GM06990 (cell line): ENCODE measurements around the gene DOLPP1.

Experiments used
- DNase-seq: peaks from one replicate; pipeline ENCODE4 v3.0.0-alpha.2; 2011; ENCODE audit not compliant: insufficient read length; ENCODE audit errors: extremely low read depth
- H3K27me3 ChIP-seq: replicated peaks from 2 replicates; pipeline ENCODE4 v1.6.0; 2011; ENCODE audit warnings: low read length; ENCODE audit not compliant: control insufficient read depth, insufficient read depth
- H3K36me3 ChIP-seq: 2 replicates; pipeline ENCODE4 v1.5.1; 2011; ENCODE audit warnings: low read length; ENCODE audit not compliant: control insufficient read depth, insufficient read depth
- H3K4me3 ChIP-seq: replicated peaks from 2 replicates; pipeline ENCODE4 v1.5.1; 2011; ENCODE audit warnings: low read depth, mild to moderate bottlenecking, control low read depth, low read length
- TF ChIP-seq, protein P1 (sequence below): IDR thresholded peaks from 2 replicates; pipeline ENCODE4 v1.5.1; 2011; ENCODE audit warnings: low read length, control low read depth, mild to moderate bottlenecking, inconsistent platforms; ENCODE audit not compliant: insufficient read depth, poor library complexity, severe bottlenecking

DOLPP1 gene

DNA sequence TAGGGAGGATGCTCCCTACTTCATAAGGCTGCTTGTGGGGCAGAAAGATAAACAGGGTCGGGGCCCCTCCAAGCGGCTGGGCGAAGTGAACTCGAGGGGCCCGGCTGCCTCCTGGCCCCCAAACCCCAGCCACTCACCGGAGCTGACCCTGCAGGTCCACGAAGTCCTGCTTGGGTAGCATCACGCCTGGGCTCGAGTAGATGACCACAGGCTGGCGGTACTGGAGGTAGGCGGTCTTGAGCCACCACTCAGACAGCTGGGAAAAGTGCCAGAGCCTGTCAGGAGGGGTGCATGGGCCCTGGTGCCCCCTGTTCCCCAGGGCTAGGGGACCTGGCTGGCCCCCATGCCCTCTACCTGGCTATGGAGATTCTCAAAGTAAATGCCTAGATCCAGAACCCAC is 23.1 kb downstream of the DOLPP1 start:
- Histone ChIP-seq H3K4me3 (no peak overlapping the region), H3K27me3 (no peaks in the 10 kb centered on the region), H3K36me3 (no peaks in the 10 kb centered on the region)
- DNase-seq: no peak
- TF ChIP-seq, protein P1, sequence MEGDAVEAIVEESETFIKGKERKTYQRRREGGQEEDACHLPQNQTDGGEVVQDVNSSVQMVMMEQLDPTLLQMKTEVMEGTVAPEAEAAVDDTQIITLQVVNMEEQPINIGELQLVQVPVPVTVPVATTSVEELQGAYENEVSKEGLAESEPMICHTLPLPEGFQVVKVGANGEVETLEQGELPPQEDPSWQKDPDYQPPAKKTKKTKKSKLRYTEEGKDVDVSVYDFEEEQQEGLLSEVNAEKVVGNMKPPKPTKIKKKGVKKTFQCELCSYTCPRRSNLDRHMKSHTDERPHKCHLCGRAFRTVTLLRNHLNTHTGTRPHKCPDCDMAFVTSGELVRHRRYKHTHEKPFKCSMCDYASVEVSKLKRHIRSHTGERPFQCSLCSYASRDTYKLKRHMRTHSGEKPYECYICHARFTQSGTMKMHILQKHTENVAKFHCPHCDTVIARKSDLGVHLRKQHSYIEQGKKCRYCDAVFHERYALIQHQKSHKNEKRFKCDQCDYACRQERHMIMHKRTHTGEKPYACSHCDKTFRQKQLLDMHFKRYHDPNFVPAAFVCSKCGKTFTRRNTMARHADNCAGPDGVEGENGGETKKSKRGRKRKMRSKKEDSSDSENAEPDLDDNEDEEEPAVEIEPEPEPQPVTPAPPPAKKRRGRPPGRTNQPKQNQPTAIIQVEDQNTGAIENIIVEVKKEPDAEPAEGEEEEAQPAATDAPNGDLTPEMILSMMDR: no peak

DNA sequence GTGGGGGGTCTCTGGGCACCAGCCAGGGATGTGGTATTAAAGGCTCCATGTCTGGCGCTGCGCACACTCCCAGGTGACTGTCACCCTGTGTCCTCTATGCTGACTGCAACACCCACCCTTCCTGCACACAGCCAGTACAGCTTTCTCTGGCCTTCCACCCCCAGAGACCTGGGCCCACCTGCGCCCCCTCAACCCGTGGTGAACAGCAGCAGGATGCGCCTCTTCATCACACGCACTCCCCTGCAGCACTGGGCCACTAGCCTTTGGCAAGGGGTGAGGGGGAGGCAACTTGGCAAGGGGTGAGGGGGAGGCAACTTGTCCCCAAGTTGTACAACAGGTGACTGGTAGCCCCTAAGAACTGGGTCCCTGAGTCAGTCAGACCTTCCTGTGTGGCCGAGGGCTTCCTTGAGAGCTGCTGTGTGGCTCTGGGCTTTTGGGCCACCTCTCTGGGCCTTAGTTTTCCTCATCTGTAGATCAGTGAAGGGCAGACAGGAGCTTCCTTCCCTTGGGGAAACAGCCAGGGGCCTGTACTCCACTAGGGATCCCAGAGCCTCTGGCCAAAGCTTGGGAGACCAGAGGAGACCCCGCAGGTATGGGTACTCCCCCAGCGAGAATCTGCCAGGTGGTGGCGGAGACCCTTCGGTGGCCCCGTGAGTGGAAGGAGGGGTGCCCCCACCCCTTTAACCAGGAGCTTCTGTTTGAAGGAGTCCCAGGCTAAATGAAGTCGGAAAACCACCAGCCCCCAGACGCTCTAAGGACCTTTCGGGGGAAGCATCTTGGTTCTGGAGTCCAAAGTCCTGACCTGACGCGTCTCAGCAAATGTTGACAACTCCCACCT is 25.2 kb downstream of the DOLPP1 start:
- no peak for DNase-seq
- Histone ChIP-seq H3K4me3 (no peak overlapping the region), H3K36me3 (no peaks in the 10 kb centered on the region), H3K27me3 (no peaks in the 10 kb centered on the region)
- TF ChIP-seq, protein P1: no peak

DNA sequence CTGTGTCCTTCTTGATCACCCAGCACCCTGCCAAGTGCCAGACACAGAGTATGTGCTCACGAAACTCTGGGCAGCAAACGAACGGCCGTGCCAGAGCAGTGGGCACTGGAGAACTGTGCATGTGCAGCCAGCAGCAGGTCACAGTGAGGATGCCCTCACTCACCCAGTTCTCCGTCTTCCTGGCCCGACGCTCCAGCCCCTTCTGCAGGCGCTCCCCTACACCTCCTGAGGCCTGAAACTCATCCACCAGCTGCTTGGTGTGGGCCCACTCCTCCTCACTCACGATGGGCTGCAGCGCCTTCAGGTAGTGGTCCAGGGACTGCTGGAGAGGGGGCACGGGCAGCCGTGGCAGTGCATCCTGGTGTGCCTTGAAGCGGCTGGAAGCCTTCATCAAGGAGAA is 26.7 kb downstream of the DOLPP1 start:
- no peaks in the 10 kb centered on the region for H3K36me3 ChIP-seq
- DNase-seq: no peak
- TF ChIP-seq, protein P1: no peak
- no peak overlapping the region for H3K4me3 ChIP-seq
- H3K27me3 ChIP-seq: no peaks in the 10 kb centered on the region

DNA sequence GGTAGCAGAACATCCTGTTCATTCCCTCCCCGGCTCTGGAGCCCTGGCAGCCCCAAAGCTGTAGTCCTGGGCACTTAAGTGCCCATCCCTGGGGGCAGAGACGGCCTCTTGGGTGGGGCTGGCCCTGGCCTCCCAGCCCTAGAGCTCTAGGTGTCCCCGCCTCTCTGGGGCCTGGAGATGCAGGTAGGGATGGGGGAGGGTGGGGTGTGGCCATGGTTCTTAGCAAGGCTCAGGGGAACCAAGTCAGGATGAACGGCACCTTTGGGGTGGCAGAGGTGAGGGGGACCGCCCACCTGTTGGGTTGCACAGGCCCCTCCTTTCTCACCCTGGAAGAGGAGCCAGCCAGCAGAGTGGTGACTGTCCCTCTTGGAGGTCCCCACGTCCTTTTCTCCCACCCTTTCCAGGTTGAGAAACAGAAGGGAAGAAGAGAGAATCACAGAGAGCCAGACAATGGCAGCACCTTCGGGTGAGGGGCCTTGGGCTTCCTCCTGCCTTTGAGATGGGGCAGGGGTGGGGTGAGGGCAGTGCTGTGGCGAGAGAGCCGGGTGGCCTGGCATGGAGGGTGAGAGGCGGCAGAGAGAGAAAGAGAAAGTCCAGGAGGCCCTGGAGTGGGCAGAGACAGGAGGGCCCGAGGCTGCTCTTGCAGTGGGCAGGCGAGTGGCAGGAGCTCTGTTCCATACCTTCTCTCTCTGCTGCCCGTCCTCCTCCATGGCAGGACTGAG is 27.3 kb downstream of the DOLPP1 start:
- DNase-seq: no peak
- H3K36me3 ChIP-seq: no peaks in the 10 kb centered on the region
- H3K4me3 ChIP-seq: no peak overlapping the region
- TF ChIP-seq, protein P1: no peak
- H3K27me3 ChIP-seq: no peaks in the 10 kb centered on the region

DNA sequence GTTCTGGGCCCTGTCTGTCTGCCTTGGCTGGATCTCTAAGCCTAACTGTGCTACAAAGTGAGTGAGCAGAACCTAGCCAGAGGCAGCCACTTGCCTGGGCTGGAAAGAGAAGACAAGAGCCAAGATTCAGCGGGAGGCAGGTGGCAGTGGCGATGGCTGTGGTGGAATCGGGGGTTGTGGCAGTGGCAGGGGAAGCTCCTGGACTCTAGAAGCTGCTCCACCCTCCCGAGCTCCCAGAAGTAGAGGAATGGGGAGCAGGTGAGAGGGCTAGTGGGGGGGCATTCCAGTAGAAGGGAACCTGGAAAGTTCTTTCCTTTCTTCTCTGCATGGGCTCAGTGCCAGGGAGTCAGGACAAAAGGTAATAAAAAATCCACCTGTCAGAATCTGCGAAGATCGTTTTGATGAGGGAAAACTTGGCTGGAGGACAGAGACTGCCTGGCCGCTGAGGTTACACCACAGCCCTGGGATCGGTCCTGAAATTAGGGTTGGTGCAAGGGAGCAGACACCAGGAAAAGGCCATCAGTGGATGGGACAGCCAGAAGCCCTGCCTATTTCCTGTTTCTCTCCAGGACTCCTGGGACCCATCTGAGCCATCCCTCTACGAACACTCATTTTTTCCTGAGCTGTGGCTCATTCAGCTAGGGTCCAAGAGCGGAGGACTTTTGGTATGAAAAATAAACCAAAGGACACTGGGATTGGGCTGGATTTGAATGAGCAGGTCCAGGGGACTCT is 28.1 kb downstream of the DOLPP1 start:
- TF ChIP-seq, protein P1: no peak
- no peaks in the 10 kb centered on the region for H3K27me3 ChIP-seq
- no peak overlapping the region for H3K4me3 ChIP-seq
- no peaks in the 10 kb centered on the region for H3K36me3 ChIP-seq
- DNase-seq: no peak
